Astrocyte of the spinal cord (primary cell): ENCODE measurements around the gene TREX2.

Experiments
- DNase-seq: peaks from one replicate; pipeline ENCODE4 v3.0.0; 2011; ENCODE audit warnings: low read depth, low spot score
- H3K4me3 ChIP-seq: 2 replicates; pipeline ENCODE4 v1.5.1; 2011; ENCODE audit warnings: low read depth, mild to moderate bottlenecking, low read length, moderate library complexity
- CTCF ChIP-seq: IDR thresholded peaks from 2 replicates; pipeline ENCODE4 v1.5.1; 2012; ENCODE audit warnings: low read depth, mild to moderate bottlenecking, low read length, inconsistent platforms
- in situ Hi-C: cut with HindIII; loops from 2 replicates; pipeline ENCODE4 v1.10.0; 2017; ENCODE audit warnings: low sequenced_read_pairs

Gene TREX2

GRCh38 chrX:153446636-153446936 lies 730 bp upstream of the TREX2 start:
- in situ Hi-C loops, result no loop called here
- TF ChIP-seq CTCF, result no peak

GRCh38 chrX:153445106-153445855 lies 575 bp downstream of the TREX2 start:
- no peak for DNase-seq
- no peak for TF ChIP-seq CTCF
- H3K4me3 ChIP-seq, result no peak overlapping the region
- in situ Hi-C loops, result no loop called here

More at GRCh38 chrX:153446636-153446936, 730 bp upstream of the TREX2 start:
- H3K4me3 ChIP-seq, result no peak overlapping the region
- no peak for DNase-seq

GRCh38 chrX:153444333-153445011 lies 1.4 kb downstream of the TREX2 start:
- TF ChIP-seq CTCF, result no peak
- no peak for DNase-seq
- in situ Hi-C loops, result no loop called here
- H3K4me3 ChIP-seq, result no peak overlapping the region

- DNase-seq, result no peak
- no peak for TF ChIP-seq CTCF
- no peak overlapping the region for H3K4me3 ChIP-seq
- in situ Hi-C loops, result no loop called here
These were observed 2.2 kb downstream of the TREX2 start for GRCh38 chrX:153443476-153444332.

GRCh38 chrX:153442463-153442862 lies 3.4 kb downstream of the TREX2 start:
- H3K4me3 ChIP-seq, result no peak overlapping the region
- in situ Hi-C loops, result no loop called here
- no peak for DNase-seq
- no peak for TF ChIP-seq CTCF

GRCh38 chrX:153441981-153442380 lies 3.9 kb downstream of the TREX2 start:
- no peak overlapping the region for H3K4me3 ChIP-seq
- in situ Hi-C loops, result no loop called here
- no peak for DNase-seq
- no peak for TF ChIP-seq CTCF
